ENCODE results near the gene SF3B4. TPM values are rescaled to one million over a fixed set of nuclear protein-coding genes. Genes with fewer than 3 reads are reported as not detected.

The SF3B4 gene
- total RNA-seq, 1 donor from 2014 or later: 68.7 TPM

DNA sequence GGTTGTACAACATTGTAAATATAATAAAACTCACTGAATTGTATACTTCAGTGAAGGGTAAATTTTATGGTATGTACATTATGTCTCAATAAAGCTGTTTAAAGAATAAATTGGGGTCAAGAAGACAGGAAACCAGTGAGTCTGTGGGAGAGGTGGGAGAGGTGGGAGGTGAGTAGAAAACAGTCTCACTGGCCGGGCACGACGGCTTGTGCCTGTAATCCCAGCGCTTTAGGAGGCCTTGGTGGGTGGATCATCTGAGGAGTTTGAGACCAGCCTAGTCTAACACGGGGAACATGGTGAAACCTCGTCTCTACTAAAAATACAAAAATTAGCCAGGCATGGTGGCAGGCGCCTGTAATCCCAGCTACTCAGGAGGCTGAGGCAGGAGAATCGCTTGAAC lies 4.9 kb upstream of the SF3B4 start:
- Mint-ChIP-seq H3K27me3 (ENCODE audit: low read depth) (no peaks in the 10 kb centered on the region), H3K27ac (no peak overlapping the region), H3K4me3 (no peak overlapping the region), H3K4me1 (peaks cover 43% of the 10 kb centered on the region), H3K36me3 (peaks cover 29% of the 10 kb centered on the region), H3K9me3 (no peaks in the 10 kb centered on the region)
- no peak for DNase-seq (ENCODE audit: low spot score in 2 of 2, unreplicated experiment in 2 of 2)
- TF ChIP-seq, protein P1, sequence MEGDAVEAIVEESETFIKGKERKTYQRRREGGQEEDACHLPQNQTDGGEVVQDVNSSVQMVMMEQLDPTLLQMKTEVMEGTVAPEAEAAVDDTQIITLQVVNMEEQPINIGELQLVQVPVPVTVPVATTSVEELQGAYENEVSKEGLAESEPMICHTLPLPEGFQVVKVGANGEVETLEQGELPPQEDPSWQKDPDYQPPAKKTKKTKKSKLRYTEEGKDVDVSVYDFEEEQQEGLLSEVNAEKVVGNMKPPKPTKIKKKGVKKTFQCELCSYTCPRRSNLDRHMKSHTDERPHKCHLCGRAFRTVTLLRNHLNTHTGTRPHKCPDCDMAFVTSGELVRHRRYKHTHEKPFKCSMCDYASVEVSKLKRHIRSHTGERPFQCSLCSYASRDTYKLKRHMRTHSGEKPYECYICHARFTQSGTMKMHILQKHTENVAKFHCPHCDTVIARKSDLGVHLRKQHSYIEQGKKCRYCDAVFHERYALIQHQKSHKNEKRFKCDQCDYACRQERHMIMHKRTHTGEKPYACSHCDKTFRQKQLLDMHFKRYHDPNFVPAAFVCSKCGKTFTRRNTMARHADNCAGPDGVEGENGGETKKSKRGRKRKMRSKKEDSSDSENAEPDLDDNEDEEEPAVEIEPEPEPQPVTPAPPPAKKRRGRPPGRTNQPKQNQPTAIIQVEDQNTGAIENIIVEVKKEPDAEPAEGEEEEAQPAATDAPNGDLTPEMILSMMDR (IDR thresholded peaks at IDR 0.05; ENCODE audit: unreplicated experiment): no peak

DNA sequence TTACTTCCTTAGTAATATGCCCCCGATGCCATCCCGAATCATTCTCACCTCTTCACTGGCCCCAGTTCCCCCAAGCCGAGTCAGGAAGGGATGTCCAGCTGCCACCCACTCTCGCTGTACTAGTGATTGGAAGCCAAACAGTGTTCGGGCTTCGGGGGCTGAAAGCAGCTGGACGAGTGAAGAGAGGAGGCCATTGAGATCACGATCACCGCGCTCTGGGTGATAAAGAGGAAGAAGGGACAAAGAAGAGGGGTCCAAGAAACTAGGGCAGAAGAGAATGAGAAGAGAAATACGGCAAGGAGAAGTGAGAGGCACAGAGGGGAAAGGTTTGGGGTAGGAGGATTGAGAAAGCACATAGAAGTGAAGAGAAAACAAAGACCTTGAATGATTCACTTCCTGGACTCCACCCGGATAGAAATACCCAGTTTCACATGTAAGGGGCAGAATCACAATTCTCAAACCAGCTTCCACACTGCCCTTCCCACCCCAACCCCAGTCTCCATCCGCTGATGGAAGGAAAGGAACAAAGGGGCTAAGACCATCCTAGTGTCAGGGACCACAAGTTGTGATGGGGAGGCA lies 3.7 kb upstream of the SF3B4 start:
- no peaks in the 10 kb centered on the region for H3K27me3 Mint-ChIP-seq (ENCODE audit: low read depth)
- peaks cover 29% of the 10 kb centered on the region for H3K36me3 Mint-ChIP-seq
- TF ChIP-seq, protein P1 (IDR thresholded peaks at IDR 0.05; ENCODE audit: unreplicated experiment): no peak
- no peaks in the 10 kb centered on the region for H3K9me3 Mint-ChIP-seq
- H3K4me1 Mint-ChIP-seq: peaks cover 35% of the 10 kb centered on the region
- no peak overlapping the region for H3K4me3 Mint-ChIP-seq
- no peak for DNase-seq (ENCODE audit: low spot score in 2 of 2, unreplicated experiment in 2 of 2)
- no peak overlapping the region for H3K27ac Mint-ChIP-seq

DNA sequence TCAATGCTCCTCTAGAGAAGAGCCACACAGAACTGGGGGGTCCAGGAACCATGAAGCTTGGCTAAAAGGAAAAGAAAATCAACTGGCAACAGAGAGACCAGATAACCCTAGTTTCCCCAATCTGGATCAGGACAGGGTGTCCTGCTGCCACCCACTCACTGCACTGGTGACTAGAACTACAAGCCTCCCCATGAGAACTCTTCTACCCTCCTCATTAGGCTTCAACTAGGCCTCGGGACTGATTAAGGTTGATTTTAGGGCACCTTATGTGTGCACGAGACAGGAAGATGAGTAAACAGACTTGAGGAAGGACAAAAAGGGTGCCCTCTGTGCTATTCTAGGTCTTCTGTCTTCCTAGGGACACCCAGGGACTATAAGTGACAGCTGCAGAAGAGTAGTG lies 2.3 kb upstream of the SF3B4 start:
- Mint-ChIP-seq H3K4me3 (no peak overlapping the region), H3K4me1 (peaks cover 33% of the 10 kb centered on the region), H3K9me3 (no peaks in the 10 kb centered on the region), H3K27ac (peak overlapping the region; percentile 40), H3K27me3 (ENCODE audit: low read depth) (no peaks in the 10 kb centered on the region), H3K36me3 (peaks cover 41% of the 10 kb centered on the region)
- DNase-seq (ENCODE audit: low spot score in 2 of 2, unreplicated experiment in 2 of 2): no peak
- TF ChIP-seq, protein P1 (IDR thresholded peaks at IDR 0.05; ENCODE audit: unreplicated experiment): no peak

DNA sequence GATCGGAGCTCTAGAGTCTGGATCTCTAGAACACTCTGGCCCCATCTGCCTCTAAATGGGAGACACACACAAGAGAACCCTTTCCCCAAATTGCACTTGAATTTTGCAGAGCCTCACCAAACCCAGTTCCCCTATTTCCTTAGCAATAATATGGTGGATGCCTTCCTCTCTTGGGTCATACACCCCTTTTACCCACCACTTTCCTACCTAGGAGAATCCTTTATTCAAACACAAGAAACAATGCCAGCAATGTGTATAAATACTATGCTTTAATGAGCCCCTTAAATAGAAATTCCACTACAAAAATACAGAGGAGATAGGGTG lies 760 bp upstream of the SF3B4 start:
- no peak for DNase-seq (ENCODE audit: low spot score in 2 of 2, unreplicated experiment in 2 of 2)
- H3K9me3 Mint-ChIP-seq: no peaks in the 10 kb centered on the region
- peaks cover 46% of the 10 kb centered on the region for H3K36me3 Mint-ChIP-seq
- no peaks in the 10 kb centered on the region for H3K27me3 Mint-ChIP-seq (ENCODE audit: low read depth)
- TF ChIP-seq, protein P1 (IDR thresholded peaks at IDR 0.05; ENCODE audit: unreplicated experiment): no peak
- H3K4me1 Mint-ChIP-seq: peaks cover 35% of the 10 kb centered on the region
- peak overlapping the region; percentile 99 for H3K4me3 Mint-ChIP-seq
- H3K27ac Mint-ChIP-seq: peak overlapping the region; percentile 97

DNA sequence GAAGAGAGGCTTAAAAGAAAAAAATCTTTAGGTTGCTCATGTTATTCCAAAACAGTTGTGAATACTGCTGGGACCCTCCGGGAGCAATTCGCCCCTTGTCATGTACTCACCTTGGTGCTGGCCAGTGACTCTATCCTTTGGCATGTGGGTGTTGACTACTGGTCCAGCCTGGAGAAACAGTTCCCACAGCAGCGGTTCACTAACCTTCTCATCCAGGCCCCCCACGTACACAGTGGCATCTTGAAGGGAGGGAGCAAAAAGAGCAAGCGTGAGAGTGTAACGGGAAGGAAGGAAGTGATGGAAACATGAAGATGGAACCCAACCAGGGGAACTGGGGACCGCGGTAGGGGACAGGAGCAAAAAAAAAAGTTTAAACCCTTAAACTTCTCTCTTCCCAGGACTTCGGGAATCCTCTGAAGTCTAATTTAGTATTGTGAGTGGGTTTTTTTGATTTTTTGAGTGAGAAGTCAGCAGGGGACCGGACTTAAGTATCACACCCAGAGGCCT lies 494 bp downstream of the SF3B4 start:
- Mint-ChIP-seq H3K4me3 (peak overlapping the region; percentile 99), H3K4me1 (peaks cover 35% of the 10 kb centered on the region), H3K27me3 (ENCODE audit: low read depth) (no peaks in the 10 kb centered on the region), H3K27ac (peak overlapping the region; percentile 97), H3K36me3 (peaks cover 49% of the 10 kb centered on the region), H3K9me3 (no peaks in the 10 kb centered on the region)
- TF ChIP-seq, protein P1 (IDR thresholded peaks at IDR 0.05; ENCODE audit: unreplicated experiment): no peak
- no peak for DNase-seq (ENCODE audit: low spot score in 2 of 2, unreplicated experiment in 2 of 2)

DNA sequence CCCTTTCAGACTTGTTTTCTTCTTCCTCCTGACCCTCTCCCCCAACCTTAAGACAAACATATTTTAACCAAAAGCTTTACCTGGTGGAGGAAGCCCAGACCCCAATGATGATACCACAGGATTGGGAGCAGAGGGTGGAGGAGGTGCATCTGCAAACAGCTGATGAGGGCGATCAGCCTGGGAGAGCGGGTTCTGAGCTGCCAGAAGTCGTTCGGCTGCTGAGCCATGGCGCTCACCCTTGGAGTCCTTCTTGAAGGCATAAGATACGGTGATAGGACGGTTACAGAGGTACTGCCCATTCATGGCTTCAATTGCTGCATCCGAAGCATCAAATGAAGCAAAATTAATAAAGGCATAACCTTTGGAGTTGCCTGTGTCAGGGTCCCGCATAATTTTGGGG lies 1.3 kb downstream of the SF3B4 start:
- DNase-seq (ENCODE audit: low spot score in 2 of 2, unreplicated experiment in 2 of 2): no peak
- TF ChIP-seq, protein P1 (IDR thresholded peaks at IDR 0.05; ENCODE audit: unreplicated experiment): no peak
- peaks cover 35% of the 10 kb centered on the region for H3K4me1 Mint-ChIP-seq
- H3K4me3 Mint-ChIP-seq: peak overlapping the region; percentile 99
- peaks cover 44% of the 10 kb centered on the region for H3K36me3 Mint-ChIP-seq
- H3K27ac Mint-ChIP-seq: no peak overlapping the region
- no peaks in the 10 kb centered on the region for H3K9me3 Mint-ChIP-seq
- H3K27me3 Mint-ChIP-seq (ENCODE audit: low read depth): no peaks in the 10 kb centered on the region

Data from mesothelial cell of epicardium (in vitro differentiated cells).